Measurements from ENCODE around the gene CD48.
"Not testable (repeated sequence)": the region's sequence is repeated elsewhere in the genome, so short reads cannot be mapped to it uniquely, and the experiment has no call there.

The CD48 gene

DNA sequence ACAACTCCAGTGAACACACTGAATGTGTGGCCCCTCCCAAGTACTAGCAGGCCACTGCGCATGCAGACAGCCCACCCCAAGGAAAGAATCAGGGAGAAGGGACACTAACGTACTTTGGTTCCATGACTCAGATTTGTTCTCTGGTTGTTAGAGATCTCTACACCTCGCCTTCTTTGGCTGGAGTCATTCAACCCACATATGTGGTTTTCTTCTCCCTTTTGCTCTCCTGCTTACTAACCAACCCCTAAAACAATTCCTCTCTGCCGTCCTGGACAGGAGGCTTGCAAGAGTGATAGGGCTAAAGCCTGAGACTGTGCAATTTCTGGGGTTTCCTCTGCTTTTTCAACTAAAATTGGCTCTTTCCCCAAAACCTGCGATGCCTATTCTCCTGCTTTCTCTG is 5.7 kb upstream of the CD48 start:
- H3K4me3 ChIP-seq (ENCODE audit: control insufficient read depth, low read depth, low read length), result no peak overlapping the region
- TF ChIP-seq, protein P1, sequence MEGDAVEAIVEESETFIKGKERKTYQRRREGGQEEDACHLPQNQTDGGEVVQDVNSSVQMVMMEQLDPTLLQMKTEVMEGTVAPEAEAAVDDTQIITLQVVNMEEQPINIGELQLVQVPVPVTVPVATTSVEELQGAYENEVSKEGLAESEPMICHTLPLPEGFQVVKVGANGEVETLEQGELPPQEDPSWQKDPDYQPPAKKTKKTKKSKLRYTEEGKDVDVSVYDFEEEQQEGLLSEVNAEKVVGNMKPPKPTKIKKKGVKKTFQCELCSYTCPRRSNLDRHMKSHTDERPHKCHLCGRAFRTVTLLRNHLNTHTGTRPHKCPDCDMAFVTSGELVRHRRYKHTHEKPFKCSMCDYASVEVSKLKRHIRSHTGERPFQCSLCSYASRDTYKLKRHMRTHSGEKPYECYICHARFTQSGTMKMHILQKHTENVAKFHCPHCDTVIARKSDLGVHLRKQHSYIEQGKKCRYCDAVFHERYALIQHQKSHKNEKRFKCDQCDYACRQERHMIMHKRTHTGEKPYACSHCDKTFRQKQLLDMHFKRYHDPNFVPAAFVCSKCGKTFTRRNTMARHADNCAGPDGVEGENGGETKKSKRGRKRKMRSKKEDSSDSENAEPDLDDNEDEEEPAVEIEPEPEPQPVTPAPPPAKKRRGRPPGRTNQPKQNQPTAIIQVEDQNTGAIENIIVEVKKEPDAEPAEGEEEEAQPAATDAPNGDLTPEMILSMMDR (conservative IDR thresholded peaks at IDR 0.05; ENCODE audit: control insufficient read depth, insufficient read depth, low read depth, low read length), result no peak
- DNase-seq (ENCODE audit: low read depth), result no peak

DNA sequence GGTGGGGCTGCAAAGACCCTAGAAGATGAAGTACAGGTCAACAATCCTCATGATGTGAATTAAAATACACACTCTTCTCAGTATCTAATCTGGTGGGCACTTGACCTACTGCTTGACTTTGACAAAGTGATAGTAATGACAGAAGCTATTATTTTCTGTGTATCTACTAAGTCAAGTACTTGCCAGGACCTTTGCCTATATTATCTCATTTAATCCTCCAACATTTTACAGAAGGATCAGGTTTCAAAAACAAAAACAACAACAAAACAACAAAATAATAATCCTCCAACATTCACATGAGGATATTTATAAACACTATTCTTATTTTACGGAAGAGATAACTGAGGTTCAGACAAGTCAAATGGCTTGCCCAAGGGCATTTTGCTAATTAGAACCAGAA is 4.4 kb upstream of the CD48 start:
- no peak for DNase-seq (ENCODE audit: low read depth)
- no peak overlapping the region for H3K4me3 ChIP-seq (ENCODE audit: control insufficient read depth, low read depth, low read length)
- TF ChIP-seq, protein P1 (conservative IDR thresholded peaks at IDR 0.05; ENCODE audit: control insufficient read depth, insufficient read depth, low read depth, low read length), result no peak

DNA sequence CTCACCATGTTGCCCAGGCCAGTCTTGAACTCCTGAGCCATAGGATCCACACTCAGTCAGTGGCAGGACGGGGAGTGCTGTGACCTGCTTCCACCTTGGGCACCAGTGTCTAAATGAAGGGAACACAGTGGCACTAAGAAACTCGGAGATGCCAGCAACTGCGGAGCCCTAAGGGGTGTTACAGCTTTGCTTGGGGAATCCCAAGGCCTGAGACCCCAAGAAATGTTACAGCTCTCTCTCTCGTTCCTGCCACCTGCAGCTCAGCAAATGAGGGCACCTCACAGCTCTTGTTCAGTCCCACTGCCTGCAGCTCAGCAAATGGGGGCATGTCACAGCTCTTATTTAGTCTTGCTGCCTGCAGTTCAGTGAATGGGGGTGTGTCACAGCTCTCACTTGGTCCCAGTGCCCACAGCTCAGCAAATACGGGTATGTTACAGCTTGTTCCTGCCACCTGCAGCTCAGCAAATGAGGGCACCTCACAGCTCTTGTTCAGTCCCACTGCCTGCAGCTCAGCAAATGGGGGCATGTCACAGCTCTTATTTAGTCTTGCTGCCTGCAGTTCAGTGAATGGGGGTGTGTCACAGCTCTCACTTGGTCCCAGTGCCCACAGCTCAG is 2.5 kb upstream of the CD48 start:
- not testable (repeated sequence) for H3K4me3 ChIP-seq (ENCODE audit: control insufficient read depth, low read depth, low read length); DNase-seq (ENCODE audit: low read depth)

DNA sequence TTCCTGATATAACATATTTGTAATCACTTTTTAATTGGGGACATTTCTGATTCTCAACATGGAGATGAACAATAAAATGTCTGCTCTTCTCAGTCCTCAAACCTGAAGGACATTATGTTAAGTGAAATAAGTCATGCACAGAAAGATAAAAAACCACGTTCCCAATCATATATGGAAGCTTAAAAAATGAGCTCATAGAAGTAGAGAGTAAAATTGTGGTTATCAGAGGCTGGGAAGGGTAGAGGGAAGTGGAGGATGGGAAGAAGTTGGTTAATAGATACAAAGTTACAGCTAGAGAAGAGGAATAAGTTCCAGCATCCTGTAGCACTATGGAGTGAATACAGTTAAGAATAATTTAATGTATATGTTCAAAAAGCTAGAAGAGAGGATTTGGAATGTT is 1.5 kb upstream of the CD48 start:
- H3K4me3 ChIP-seq (ENCODE audit: control insufficient read depth, low read depth, low read length), result no peak overlapping the region
- TF ChIP-seq, protein P1 (conservative IDR thresholded peaks at IDR 0.05; ENCODE audit: control insufficient read depth, insufficient read depth, low read depth, low read length), result no peak
- DNase-seq (ENCODE audit: low read depth), result no peak

DNA sequence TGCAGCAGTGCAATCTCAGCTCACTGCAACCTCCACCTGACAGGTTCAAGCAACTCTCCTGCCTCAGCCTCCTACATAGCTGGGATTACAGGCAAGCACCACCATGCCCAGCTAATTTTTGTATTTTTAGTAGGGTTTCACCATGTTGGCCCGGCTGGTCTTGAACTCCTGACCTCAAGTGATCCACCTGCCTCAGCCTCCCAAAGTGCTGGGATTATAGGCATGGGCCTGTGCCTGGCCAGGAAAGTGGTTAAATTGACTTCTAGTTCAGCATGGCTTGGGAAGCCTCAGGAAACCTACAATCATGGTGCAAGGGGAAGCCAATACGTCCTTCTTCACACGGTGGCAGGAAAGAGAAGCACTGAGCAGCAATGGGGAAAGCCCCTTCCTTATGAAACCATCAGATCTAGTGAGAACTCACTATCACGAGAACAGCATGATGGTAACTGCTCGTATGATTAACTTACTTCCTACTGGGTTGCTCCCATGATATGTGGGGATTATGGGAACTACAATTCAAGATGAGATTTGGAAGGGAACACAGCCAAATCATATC is 981 bp upstream of the CD48 start:
- not testable (repeated sequence) for DNase-seq (ENCODE audit: low read depth); H3K4me3 ChIP-seq (ENCODE audit: control insufficient read depth, low read depth, low read length)

DNA sequence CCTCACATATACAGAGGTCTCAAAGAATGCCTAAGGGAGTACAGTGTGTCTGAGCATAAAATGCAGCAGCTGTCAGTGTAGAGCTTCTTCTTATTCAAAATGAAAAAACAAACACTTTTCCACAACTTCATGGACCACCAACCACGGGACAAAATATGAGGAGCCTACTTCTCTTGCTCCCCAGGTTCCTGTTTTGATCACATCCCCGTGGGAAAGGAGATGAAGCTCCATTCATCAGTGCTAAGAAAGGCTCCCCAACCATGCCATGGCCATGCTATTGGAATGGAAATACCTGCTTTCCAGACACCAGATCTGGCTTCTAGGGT is 383 bp downstream of the CD48 start:
- TF ChIP-seq, protein P1 (conservative IDR thresholded peaks at IDR 0.05; ENCODE audit: control insufficient read depth, insufficient read depth, low read depth, low read length), result no peak
- H3K4me3 ChIP-seq (ENCODE audit: control insufficient read depth, low read depth, low read length), result no peak overlapping the region
- DNase-seq (ENCODE audit: low read depth), result no peak

DNA sequence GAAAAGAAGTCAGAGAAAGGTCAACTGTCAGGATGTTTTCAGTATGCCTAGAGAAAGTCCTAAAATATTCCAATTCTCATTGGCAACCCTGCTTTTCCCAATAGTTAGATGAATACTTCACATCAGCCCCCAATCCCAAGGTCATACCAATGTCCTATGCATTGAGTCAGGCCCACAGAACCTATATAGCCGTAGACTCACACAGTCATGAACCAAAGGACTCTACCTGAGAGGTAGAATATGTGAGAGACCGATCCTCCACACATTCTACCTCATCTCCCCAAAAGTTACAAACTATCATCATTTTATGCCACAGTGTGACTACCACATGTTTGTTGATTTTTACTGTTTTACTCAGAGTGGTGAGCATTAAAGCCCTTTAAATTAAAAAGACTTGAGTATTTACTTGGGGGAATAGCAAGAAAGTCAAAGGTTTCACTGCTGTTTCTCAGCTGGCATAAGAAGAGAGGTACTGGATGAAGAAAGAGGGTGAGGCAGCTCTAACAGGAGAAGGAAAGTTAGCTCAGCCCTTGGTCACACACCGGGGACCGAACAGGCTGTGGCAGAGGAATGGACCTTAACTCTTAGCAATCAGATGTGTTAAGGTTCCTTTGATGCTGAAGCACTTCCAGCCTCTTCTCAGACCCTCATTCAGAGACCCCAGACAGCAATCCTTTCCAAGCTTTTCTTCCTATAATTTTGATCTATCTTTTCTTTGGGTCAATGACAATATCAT is 937 bp downstream of the CD48 start:
- H3K4me3 ChIP-seq (ENCODE audit: control insufficient read depth, low read depth, low read length), result no peak overlapping the region
- TF ChIP-seq, protein P1 (conservative IDR thresholded peaks at IDR 0.05; ENCODE audit: control insufficient read depth, insufficient read depth, low read depth, low read length), result no peak
- no peak for DNase-seq (ENCODE audit: low read depth)
